GM19395 (cell line): ENCODE results near the gene PLXND1.
"Not testable (repeated sequence)": the region's sequence is repeated elsewhere in the genome, so short reads cannot be mapped to it uniquely, and the experiment has no call there.

Source experiments
- ATAC-seq: cut with Tn5 transposase; IDR thresholded peaks from one replicate; pipeline ENCODE4 v1.9.1; 2021; ENCODE audit warnings: mild to moderate bottlenecking, moderate library complexity; ENCODE audit not compliant: unreplicated experiment

PLXND1 gene

GRCh38 chr3:129614435-129614834 lies 8.0 kb upstream of the PLXND1 start:
- ATAC-seq, result no peak

- no peak for ATAC-seq
These were observed 6.9 kb upstream of the PLXND1 start for GRCh38 chr3:129613367-129613740.

GRCh38 chr3:129612534-129613366 lies 6.3 kb upstream of the PLXND1 start:
- ATAC-seq, result no peak

- ATAC-seq, result no peak
These were observed 5.5 kb upstream of the PLXND1 start for GRCh38 chr3:129611812-129612533.

- ATAC-seq, result no peak
These were observed 4.9 kb upstream of the PLXND1 start for GRCh38 chr3:129611446-129611800.

- ATAC-seq, result not testable (repeated sequence)
These were observed 4.4 kb upstream of the PLXND1 start for GRCh38 chr3:129610794-129611445.

GRCh38 chr3:129610276-129610675 lies 3.8 kb upstream of the PLXND1 start:
- ATAC-seq, result no peak

GRCh38 chr3:129609591-129610182 lies 3.2 kb upstream of the PLXND1 start:
- ATAC-seq, result no peak

GRCh38 chr3:129608936-129609590 lies 2.6 kb upstream of the PLXND1 start:
- no peak for ATAC-seq

GRCh38 chr3:129608087-129608935 lies 1.8 kb upstream of the PLXND1 start:
- no peak for ATAC-seq

- ATAC-seq, result no peak
These were observed 1.1 kb upstream of the PLXND1 start for GRCh38 chr3:129607391-129608068.

GRCh38 chr3:129605922-129606635 lies 397 bp downstream of the PLXND1 start:
- no peak for ATAC-seq

- no peak for ATAC-seq
These were observed 1.1 kb downstream of the PLXND1 start for GRCh38 chr3:129605203-129605921.

GRCh38 chr3:129604767-129605166 lies 1.7 kb downstream of the PLXND1 start:
- no peak for ATAC-seq

- ATAC-seq, result no peak
These were observed 2.3 kb downstream of the PLXND1 start for GRCh38 chr3:129603991-129604749.

GRCh38 chr3:129603561-129603942 lies 2.9 kb downstream of the PLXND1 start:
- ATAC-seq, result no peak

GRCh38 chr3:129602730-129603560 lies 3.5 kb downstream of the PLXND1 start:
- no peak for ATAC-seq
